Endometrial microvascular endothelial cells (primary cell): ENCODE data around the gene RNLS. TPM values are rescaled to one million over a fixed set of nuclear protein-coding genes. Genes with fewer than 3 reads are reported as not detected.

ENCODE experiments used
- in situ Hi-C: cut with HindIII; loops from 2 replicates; pipeline ENCODE4 v1.10.0; 2017; ENCODE audit warnings: low sequenced_read_pairs, low pct_unique_long_range_greater_than_20kb; ENCODE audit errors: inconsistent ontology term
- total RNA-seq: library from RNA; depleted of rRNA; stranded (reverse); fragments of >200 nt; gene quantifications from one replicate; pipeline ENCODE4 v1.2.3, GENCODE V29; 2015; ENCODE audit errors: inconsistent ontology term

Gene RNLS
- total RNA-seq, 1 donor from 2014 or later, result 5.0 TPM

DNA sequence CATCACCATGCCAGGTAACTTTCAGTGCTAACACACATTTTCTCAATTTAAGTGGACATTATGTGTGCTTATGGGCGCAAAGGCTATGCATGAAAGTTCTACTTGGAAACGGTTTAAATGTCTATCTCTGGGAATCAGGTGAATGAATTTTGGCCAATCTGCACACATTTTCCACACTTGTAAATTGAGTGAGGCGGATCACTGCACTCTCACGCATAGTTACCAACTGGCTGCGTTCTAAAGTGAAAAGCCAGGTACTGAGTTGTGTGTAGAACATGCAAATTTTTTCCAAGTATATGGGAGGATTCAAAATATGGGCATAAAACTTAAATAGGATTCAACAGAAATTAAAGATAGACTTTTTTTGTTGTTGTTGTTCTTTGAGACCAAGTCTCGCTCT lies 323.7 kb downstream of the RNLS start:
- in situ Hi-C loops, result no loop called here

- in situ Hi-C loops, result no loop called here
Observed at GRCh38 chr10:88256886-88257285, 326.2 kb downstream of the RNLS start.

DNA sequence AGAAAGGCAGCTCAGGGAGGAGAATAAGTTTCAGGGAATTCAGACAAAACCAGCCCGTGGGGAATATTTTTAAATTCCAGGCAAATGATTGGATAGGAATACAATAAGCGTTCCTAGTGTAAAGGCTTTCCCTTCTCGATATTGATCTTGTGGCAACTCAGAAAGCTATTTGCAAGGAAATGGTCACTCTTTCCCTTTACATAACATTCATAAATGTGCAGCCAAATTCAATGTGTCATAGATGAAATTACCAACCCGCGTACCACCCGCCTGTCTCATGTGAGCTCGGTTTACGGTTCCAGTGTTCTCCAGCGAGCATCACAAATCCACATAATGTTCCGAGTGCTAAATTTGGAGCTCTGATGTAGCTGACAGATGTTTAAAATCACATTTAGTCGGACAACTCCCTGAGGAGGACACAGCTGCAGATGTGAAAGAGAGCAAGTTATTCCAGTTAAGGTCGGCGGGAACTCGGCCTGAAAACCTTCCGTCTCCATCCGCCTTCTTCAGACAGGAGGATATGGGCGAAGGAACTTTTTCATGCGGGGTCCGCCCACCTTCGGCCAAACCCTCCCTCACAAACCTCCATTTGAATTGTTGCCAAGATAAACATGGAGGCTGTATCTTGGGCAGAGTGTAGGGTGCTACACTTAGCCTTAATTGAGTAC lies 327.0 kb downstream of the RNLS start:
- in situ Hi-C loops, result no loop called here

- in situ Hi-C loops, result no loop called here
Observed at GRCh38 chr10:88254091-88254490, 329.0 kb downstream of the RNLS start.

DNA sequence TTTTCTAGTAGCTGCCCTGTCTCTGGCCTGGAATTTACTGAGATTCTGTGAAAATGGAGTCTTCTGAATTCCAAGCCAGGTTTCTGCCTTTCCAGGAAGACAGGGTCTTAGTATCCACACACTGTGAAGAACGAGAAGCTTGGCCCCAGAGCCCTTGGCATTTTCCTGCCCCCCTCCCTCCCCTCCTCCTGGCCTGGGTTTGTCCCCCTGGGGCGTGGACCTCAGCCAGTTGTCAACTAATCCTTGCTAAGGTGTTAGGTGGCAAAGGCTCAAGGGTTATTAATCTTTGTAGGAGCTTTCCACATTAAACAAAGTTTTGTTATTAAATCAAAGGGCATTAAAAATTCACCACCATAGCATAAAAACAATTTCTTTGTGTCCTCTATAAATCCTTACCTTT lies 329.5 kb downstream of the RNLS start:
- in situ Hi-C loops, result no loop called here

- in situ Hi-C loops, result no loop called here
Observed at GRCh38 chr10:88253128-88253527, 330.0 kb downstream of the RNLS start.

- in situ Hi-C loops, result loop anchor here (25.0 kb wide), 1 partner anchor 387 kb away; the partner anchor contains the start of genes KLLN and PTEN
Observed at GRCh38 chr10:88249450-88249849, 333.7 kb downstream of the RNLS start.

- in situ Hi-C loops, result loop anchor here (25.0 kb wide), 1 partner anchor 384 kb away; the partner anchor contains the start of genes KLLN and PTEN
Observed at GRCh38 chr10:88246675-88247074, 336.4 kb downstream of the RNLS start.

GRCh38 chr10:88245974-88246511 lies 337.1 kb downstream of the RNLS start:
- in situ Hi-C loops, result loop anchor here (25.0 kb wide), 1 partner anchor 384 kb away; the partner anchor contains the start of genes KLLN and PTEN

- in situ Hi-C loops, result loop anchor here (25.0 kb wide), 1 partner anchor 383 kb away; the partner anchor contains the start of genes KLLN and PTEN
Observed at GRCh38 chr10:88244781-88245625, 338.1 kb downstream of the RNLS start.

DNA sequence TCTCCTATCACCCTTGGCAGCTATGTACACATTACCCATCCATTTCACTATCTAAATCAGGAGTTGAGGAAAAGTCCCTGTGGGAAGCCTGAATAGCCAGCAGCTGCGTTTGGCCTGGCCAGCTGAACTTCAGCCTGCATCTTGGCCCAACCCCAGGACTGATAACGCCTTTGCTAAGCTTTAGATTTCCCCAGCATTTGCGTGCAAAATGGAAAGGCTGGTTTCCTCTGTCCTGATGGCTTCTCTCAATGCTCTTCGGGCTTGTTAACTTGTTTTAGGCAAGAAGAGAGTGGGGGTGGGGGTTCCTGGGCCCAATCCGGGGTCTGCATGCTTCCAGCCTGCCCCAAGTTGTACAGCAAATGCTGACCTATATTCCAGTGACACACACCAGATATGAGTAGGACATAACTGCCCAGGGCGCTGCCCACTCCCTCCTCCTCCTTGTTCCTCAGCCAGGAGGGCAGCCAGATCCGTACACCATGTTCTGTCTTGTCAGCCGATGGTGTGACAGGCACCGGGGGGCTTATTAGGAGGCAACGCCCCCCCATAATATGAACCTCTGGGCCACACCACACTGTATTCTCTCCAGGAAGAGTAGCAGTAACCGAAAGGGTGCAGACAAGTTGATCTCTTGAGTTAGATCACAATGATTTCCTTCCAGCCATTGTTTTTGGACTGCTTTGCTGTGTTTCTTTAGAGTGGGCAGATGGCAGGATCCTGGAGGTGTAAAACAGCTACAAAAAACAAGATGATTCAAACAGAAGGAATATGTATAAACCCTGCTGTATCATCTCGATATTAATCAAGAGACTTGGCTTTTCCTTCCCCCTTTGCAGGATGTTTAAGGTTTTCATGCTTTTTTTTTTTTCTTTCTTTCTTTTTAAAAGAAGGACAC lies 339.0 kb downstream of the RNLS start:
- in situ Hi-C loops, result loop anchor here (25.0 kb wide), 1 partner anchor 382 kb away; the partner anchor contains the start of genes KLLN and PTEN

GRCh38 chr10:88243202-88243744 lies 339.8 kb downstream of the RNLS start:
- in situ Hi-C loops, result loop anchor here (25.0 kb wide), 1 partner anchor 381 kb away; the partner anchor contains the start of genes KLLN and PTEN

- in situ Hi-C loops, result loop anchor here (25.0 kb wide), 1 partner anchor 379 kb away; the partner anchor contains the start of genes KLLN and PTEN
Observed at GRCh38 chr10:88241501-88241900, 341.6 kb downstream of the RNLS start.

- in situ Hi-C loops, result loop anchor here (25.0 kb wide), 1 partner anchor 377 kb away; the partner anchor contains the start of genes KLLN and PTEN
Observed at GRCh38 chr10:88239212-88239611, 343.9 kb downstream of the RNLS start.

GRCh38 chr10:88238615-88238914 lies 344.6 kb downstream of the RNLS start:
- in situ Hi-C loops, result loop anchor here (25.0 kb wide), 1 partner anchor 376 kb away; the partner anchor contains the start of genes KLLN and PTEN

DNA sequence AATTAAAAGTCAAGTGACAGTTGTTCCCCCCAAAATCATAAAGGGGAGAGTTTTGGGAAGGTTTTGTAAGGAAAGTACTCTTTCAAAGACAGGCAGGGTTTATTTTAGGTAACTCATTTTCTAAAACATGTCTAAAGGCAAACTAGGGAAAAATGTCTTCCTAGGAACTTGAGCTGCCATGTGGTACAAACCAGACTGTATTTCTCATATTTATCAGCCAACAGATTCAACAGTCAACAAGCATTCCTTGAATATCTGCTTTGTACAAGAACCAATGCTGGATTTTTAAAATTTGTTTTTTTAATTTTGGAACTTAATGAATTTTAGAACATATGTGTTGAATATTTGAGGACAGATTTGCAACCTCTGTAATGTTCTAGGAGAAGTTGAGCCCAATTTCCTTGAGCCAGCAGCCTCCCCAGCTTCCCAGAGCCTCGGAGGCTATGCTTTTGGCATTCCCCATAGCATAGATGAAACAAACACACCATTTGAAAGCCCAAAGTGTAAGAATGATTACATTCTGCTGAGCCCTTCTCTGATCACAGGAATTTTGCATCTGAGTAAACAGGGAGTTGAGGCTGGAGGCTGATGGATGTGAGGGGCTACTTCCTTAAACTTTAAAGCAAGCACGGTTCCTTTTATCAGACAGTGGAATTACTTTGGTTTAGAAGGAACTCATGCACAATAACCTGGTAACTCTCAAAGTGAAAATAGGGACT lies 345.1 kb downstream of the RNLS start:
- in situ Hi-C loops, result loop anchor here (25.0 kb wide), 1 partner anchor 376 kb away; the partner anchor contains the start of genes KLLN and PTEN

GRCh38 chr10:88236121-88236743 lies 346.9 kb downstream of the RNLS start:
- in situ Hi-C loops, result loop anchor here (25.0 kb wide), 1 partner anchor 374 kb away; the partner anchor contains the start of genes KLLN and PTEN
